ENCODE data around the gene PODN.

Gene PODN

GRCh38 chr1:53134042-53134485 is 72.1 kb downstream of the PODN start:
- ATAC-seq (no peak), DNase-seq (no peak)
- Mint-ChIP-seq H3K4me3 (no peak overlapping the region), H3K27me3 (no peaks in the 10 kb centered on the region), H3K27ac (peak overlapping the region in 1 of 2 donors; percentile 49), H3K9me3 (peaks cover 8 to 17% of the 10 kb centered on the region in 2 donors), H3K4me1 (no peaks in the 10 kb centered on the region)
